Activated naive CD8-positive, alpha-beta T cell treated with anti-CD3 and anti-CD28 coated beads, Interleukin-2, amount 50 U/mL, for 16 hours (primary cell): ENCODE results near the gene CPNE1.
A peak's percentile ranks its signal among the peaks of the same experiment; 100 is the strongest.

Experiments used
- DNase-seq: peaks from one replicate; pipeline ENCODE4 v3.0.0-alpha.2; 2020; ENCODE audit warnings: low read depth, low spot score

The CPNE1 gene

GRCh38 chr20:35620818-35621559 lies 43.7 kb downstream of the CPNE1 start:
- no peak for DNase-seq

GRCh38 chr20:35619196-35620095 lies 45.3 kb downstream of the CPNE1 start:
- DNase-seq = peak; percentile 63

GRCh38 chr20:35618263-35619131 lies 46.2 kb downstream of the CPNE1 start:
- no peak for DNase-seq

GRCh38 chr20:35617397-35618262 lies 47.1 kb downstream of the CPNE1 start:
- DNase-seq = no peak

GRCh38 chr20:35616465-35617396 lies 48.0 kb downstream of the CPNE1 start:
- DNase-seq = no peak

- peak; percentile 100 for DNase-seq
Measured at GRCh38 chr20:35615667-35616464, 48.8 kb downstream of the CPNE1 start, which contains the start of gene SPAG4. Gene SPAG4, plus strand, starts transcription at chr20:35615829. Its CDS starts 175 bp downstream, at chr20:35616004.

- DNase-seq = no peak
Measured at GRCh38 chr20:35611482-35611881, 53.2 kb downstream of the CPNE1 start.

- no peak for DNase-seq
Measured at GRCh38 chr20:35610833-35611427, 53.8 kb downstream of the CPNE1 start.

GRCh38 chr20:35607003-35607735 lies 57.5 kb downstream of the CPNE1 start:
- DNase-seq = no peak

- DNase-seq = no peak
Measured at GRCh38 chr20:35606127-35606526, 58.6 kb downstream of the CPNE1 start.

- no peak for DNase-seq
Measured at GRCh38 chr20:35604449-35604747, 60.3 kb downstream of the CPNE1 start.

GRCh38 chr20:35603695-35604448 lies 60.8 kb downstream of the CPNE1 start:
- DNase-seq = no peak

- no peak for DNase-seq
Measured at GRCh38 chr20:35602851-35603495, 61.7 kb downstream of the CPNE1 start.

GRCh38 chr20:35601990-35602389 lies 62.7 kb downstream of the CPNE1 start:
- no peak for DNase-seq

GRCh38 chr20:35600993-35601973 lies 63.4 kb downstream of the CPNE1 start:
- DNase-seq = peak; percentile 42
